HG02678 (cell line): Measurements from ENCODE around the gene FREM1.

Experiments used
- ATAC-seq: cut with Tn5 transposase; IDR thresholded peaks from one replicate; pipeline ENCODE4 v1.9.1; 2021; ENCODE audit warnings: mild to moderate bottlenecking, moderate library complexity; ENCODE audit not compliant: unreplicated experiment

Gene FREM1

DNA sequence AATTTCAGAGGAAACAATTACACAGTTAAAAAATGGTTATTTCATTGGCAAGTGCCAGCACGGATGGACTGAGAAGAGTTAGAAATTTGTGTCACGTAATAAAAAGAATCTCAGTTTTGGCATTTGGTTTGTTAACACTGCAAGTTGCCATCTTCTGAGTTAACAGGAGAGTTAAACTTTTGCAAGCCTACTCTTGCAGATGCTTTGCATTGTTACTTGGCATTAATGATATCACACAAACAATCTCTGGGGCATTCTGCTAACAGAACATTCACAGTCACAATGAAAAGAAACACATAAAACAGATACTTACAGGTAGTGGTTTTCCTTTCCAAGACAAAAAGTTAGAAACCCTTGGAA is 647 bp downstream of the FREM1 start:
- ATAC-seq = no peak

DNA sequence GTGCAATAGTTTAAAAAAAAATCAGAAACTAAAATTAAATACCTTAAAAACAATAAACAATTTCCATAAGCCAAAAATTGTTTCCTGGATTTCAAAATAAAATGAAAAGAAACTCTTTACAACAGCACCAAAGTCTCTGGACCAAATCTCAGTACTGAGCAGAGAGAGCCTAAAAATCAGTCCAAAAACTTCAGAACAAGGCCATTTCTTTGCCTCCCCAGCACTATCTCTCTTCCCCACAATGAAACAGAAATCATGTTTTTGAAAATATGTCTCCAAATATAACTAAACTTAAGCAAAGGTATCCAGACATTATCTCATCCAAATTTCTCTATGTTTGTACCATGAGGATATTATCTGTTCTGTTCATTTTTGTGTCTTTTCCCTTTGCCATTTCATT is 1.0 kb downstream of the FREM1 start:
- ATAC-seq = no peak

DNA sequence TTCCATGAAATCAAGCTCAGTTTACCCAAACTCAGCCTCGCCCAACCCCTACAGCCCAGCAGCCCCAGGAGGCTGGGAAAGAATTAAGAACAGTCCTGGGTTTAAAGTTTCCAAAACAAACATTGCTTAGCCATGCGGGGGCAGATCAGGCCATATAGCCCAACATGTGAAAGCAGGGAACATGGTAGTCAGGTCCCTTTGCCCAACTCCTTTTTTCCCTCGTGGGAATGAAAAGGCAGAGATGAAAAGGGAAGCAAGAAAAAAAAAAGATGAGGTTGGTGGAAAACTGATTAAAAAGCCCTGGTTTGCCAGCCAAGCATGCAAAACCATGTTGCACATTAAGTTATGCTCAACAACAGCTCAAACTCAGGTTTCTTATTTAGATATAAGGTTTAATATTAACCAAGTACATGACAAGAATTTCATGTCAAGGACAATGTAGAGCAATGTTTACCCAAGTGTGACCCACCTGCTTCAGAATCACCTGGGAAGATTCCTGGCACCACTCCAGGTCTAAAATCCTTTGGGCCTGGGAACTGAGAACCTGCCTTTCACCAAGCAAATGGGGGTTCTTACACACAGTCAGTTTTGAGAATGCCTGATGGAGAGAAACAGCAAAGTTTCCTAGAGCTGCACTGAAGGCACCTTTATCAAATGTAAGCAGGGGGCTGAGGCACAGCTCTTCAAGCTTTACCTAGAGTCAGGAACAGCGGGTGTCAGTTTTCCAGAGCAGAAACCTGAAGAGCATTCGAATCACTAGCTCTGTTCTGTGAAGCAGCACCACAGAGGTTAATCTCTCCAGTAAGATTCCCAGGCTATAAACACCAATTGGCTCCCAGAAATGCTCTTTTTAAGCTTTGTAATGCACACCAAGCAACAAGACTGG is 1.7 kb downstream of the FREM1 start:
- ATAC-seq = no peak

DNA sequence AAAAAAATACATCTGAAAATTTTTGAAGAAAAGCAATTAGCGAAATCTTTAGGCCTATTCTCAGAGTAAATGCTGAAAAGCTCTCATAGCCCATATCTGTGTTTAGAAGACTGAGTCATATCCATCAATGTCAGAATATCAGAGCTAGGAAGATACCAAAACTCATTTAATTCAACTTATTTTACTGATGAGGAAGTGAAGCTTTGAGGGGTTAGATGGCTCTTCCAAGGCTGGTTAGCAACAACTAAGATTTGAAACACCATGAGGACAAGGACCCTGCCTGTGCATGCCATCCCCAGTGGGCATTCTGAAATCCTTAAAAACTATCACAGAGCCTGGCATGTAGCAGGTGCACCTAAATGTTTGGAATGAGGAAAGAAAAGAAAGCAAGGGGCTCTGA is 2.5 kb downstream of the FREM1 start:
- ATAC-seq = no peak

DNA sequence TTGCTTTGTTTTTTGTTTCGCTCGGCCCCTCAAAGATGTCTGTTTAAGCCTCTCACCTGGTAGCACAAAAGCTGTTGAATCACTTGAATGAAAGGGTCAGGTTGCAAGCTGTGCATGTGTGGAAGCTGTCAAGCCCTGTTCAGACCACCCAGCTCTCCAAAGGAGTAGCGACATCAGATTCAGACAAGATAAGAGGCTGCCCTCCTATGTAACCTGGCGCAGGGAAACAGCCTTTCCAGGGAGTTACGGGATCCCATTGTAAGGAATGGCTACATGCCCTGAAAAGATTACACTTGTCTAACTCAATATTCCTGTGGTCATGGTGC is 2.9 kb downstream of the FREM1 start:
- no peak for ATAC-seq

DNA sequence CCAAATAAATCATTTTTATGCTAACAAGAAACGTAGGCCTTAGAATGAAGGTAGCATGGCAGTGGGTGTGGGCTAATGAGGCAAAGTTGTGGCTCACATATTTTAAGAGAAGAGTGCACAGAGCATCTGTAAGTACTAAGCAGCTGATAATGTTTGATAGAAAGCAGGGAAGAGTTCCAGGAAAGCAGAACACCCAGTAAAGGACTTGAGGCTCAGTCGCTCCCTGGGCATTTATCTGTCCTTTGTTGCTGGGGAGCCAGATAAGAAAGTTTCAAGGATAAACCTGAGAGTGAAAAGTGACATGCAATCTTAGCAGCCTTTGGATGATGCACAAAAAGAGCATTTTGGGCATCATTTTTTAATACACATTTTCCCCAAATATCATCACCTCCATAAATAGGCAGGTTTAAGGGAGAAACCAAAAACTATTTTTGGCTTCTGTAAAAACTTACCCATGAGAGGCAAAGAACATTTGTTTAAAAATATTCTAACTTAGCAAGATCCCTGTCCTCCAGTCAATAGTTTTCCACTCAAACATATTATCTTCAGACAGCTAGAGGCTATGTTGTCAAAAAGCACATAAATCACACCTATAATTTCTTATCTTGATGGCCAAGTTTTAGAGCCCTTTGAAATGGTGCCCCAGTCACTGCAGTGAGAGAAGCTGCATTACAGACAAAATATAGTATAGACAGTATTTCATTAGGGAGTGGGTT is 3.4 kb downstream of the FREM1 start:
- ATAC-seq = no peak

DNA sequence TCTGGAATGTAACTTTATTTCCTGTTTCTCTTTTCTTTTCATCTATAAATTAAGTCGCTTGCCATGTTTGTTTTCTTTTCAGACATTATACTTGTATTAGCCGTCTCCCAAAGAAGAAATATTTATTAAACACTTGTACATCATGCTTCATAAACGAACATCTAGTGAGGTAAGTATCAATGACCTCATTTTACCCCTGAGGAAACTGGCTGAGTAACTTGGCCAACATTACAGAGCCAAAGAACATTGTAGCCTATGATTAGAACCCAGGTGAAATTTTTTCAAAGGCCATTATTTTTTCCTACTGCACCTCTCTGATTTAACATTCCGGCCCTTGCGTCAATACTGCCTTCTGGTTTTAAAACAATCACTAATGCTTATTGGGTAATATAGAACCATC is 4.2 kb downstream of the FREM1 start:
- ATAC-seq = no peak

DNA sequence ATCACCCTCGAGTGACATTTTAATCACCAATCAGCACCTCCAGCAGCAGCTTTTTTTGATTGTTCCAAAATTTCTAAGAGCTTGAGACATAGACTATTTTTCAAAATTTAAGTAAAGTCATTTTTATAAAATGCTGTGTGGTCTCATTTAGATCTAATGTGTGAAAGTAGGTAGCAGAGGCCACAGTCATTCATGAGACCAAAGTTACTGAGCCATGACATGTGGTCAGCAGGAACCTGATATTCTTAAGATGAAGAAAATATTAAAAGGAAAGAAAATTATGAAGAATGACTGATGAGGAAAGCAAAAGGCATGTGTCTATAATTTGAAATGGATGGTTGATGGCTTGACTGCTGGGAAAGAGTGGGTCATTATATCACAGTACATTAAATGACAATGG is 7.2 kb downstream of the FREM1 start:
- no peak for ATAC-seq

DNA sequence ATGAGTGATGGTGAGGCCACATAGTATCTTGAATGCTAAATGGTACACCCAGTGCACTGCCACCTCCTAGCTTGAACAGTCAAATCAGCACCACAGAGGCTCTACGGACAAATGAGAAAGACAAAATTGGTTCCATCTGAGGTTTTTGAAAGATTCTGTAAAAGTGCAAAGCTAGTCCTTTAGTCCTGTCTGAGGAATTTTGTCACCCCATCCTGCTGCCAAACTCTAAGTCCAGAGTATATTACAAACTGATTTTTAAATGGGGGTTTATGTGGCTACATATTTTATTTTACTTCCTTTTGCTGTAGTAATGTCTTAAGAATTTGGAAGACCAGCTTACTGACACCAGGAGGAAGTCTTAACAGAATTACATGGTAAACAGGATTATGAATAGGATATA is 7.7 kb downstream of the FREM1 start:
- ATAC-seq = no peak

DNA sequence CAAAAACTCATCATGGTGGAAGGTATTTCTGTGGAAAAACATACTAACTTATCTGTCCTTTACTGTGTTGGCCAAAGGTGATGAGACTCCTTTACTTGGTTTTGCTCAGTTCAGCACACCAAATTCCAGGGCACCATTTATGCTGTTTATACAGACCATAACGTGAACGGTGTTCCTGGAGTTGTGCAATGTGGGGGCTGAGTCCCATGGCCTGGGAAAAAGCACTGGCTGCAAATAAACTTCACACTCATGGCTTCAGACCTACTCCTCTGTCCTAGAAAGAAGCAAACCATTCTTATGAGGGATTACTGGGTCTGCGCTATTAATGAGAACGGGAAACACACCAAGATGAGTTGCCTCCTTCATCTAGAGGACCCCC is 10.4 kb downstream of the FREM1 start:
- no peak for ATAC-seq

DNA sequence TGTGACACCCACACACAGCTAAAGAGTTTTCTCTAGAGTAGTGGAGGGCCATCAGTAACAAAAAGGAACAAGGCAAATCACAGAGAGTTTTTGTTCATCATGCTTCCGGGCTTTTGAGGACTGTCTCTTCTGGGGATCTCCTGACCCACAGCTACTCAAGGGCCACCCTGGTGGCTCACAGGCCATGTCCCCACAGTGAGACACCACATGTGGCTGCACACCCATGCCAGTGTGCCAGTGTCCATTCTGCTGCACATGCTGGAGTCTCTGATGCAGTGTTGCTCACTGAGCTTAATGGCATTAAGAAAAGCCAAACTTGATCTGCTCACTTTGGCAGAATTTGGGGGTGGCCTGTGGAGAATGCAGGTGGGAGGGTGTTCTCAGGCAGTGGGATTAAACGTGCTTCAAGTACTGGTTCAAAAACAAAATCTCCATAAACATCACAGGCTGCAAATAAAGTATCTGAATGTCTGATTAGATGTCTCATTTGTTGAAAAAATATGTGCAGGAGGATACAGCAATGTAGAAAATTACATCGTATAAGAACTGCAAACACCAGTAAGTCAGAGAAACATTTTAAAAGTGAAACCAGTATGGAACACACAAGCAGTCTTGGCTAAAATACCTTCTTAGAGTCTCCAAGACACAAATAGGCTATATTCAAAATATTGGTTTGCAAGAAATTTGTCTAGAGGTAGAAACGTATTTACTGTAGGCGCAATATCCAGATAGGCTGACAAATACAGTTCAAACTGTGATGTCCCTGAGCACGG is 11.0 kb downstream of the FREM1 start:
- no peak for ATAC-seq

DNA sequence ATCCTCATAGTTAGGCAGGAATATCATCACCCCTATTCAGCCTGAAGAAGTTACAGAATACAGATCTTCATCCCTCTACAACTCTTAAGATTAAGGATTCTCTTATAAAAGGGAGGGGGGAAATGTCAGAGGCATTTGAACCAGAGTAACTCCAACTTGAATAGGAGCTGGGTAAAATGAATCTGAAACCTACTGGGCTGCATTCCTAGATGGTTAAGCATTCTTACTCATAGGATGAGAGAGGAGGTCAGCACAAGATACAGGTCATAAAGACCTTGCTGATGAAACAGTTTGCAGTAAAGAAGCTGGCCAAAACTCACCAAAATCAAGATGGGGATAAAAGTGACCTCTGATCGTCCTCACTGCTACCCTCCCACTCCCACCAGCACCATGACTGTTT is 14.4 kb downstream of the FREM1 start:
- ATAC-seq = no peak

DNA sequence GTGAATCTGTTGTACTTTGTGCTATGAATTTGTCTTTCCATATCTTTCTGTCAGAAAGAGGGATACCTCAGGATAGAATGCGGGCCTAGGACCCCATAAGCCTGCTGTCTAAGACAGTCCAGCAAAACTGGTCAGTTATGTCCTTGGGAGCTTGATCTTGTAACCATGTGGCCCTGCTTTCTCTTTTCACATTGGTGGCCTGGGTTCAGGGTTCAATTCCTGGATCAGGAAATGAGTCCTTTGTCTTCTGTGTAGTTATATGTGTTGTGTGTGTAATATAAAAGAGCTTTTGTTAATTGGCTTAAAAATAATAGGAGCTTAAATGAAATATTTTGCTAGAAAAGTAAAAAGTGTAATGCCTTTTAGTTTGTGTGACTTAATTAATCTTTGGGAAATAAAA is 16.9 kb downstream of the FREM1 start:
- ATAC-seq = no peak

DNA sequence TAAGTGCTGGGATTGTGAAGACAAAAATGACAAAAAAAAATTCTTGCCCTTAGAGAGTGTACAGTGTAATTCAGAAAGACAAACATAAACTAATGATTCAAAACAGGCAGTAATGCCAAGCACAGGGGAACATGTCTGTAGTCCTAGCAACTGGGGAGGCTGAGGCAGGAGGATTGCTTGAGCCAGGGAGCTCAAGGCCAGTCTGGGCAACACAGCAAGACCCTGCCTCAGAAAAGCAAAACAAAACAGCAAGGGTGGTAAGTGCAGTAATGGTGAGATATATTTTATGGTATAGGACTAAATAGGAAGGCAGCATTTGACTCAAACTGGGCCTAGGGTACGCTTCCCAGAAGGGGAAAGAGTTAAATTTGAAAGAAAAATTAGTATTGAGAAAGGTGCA is 18.9 kb downstream of the FREM1 start:
- ATAC-seq = no peak

DNA sequence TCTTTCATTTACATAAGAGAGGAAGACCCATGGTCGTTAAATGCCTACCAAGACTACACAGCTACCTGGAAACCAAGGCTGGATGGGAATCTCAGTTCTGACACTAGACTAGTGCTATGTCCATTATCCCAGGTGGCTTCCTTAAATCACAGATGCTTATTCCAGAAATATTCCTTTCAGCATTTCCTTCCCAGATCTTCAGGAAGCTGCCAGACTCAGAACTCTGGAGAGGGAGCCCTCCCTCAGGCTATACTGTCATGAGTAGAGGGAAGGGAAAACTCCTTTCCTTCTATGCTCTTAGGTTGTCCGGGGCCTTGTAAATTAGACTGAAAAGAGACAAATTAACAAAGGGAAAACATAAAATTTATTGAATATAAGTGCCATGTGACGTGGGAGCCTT is 20.8 kb downstream of the FREM1 start:
- no peak for ATAC-seq

DNA sequence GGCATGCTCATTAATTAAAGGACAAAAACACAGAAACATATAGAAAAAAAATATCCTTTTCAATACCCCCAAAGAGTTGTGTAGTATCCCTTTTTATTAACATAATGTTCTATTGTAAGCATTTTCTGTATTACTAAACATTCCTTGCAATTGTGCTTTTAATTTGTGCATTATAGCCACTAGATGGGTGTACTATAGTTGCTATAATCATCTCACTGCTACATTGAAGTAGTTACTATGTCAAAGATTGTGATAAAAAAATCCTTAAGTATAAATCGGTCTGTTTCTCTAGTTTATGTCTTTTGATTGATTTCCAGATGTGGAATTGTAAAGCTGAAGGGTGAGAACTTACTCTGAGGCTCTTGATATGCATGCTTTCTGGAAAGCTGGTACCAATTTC is 21.4 kb downstream of the FREM1 start:
- no peak for ATAC-seq

DNA sequence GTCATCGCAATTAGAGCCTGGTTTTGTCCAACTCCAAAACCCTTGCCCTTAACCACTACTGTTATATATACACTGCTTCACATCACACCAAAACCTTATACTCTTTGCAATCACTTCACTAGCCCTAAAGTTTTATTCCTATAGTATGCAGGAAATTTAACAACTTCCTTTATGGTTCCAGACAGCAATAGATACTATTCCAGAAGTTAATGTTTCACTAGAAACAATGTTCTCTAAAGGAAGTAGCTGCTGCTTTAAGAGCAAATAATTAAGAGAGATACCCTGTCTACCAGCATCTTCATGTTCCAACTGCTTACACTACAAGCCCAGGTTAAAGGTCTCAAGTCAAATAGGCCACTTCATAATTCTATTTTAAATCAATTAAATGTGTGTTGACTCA is 22.0 kb downstream of the FREM1 start:
- no peak for ATAC-seq

DNA sequence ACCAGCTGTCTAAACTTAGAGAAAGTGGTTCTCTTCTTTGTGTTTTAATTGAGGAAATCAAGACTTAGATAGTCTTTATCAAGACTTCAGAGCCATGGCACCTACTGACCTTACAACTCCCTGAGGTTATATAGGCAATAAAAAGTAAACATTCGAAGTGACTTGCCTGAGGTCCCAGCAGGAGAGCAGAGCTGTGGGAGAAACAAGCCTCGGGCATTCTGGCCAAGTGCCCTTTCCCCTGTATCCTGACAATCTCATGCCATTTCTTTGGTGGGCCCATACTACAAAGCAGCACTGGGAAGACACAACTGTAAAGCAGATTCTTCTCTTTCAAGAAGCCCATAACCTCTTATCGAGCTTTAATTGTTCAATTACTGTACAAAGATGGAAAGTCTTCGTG is 23.1 kb downstream of the FREM1 start:
- ATAC-seq = no peak

DNA sequence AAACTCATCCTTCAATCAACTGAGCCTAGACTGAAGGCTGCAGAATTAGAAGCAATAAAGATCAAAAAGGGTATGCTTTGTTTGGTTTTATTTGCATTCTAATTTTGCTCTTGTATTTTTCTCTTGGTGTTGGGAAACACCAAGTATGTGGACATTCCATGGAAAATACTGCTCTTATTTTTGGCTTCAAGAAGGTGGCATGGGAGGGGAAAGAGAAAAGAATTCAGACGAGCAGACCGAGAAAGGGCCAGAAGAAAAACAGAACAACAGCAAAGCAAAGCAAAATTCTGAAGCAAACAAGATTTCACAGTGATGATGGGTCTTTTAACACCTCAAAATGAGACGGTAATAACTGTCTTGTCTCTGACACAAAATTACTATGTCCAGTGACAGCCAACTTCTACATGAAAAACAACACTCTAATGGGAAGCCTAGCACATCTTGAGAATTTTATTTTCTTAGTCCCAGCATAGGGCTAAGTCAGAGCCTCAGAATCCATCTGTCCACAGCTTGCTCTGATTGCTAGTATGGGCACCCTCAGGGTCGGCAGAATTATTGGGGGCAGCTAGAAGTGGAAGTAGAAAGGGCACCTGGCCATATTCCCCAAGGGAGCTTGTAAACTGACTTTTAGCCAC is 26.8 kb downstream of the FREM1 start:
- no peak for ATAC-seq

DNA sequence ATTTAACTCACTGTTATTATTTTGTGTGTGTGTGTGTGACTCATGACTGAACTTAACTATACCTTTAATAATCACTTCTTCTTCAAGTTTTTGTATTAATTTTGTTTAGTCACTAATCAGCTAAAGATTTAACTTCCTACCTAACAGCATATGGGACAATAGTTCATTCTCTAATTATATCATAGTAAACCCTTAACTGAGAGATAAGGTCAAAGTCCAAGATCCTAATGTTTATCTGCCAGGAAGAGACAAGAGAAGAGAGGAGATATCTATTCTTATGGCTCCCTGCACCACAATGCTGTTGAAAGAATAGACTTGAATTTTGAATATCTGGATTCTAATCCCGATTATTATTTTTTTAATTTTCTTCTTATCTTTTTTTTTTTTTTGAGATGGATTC is 28.1 kb downstream of the FREM1 start:
- ATAC-seq = no peak

DNA sequence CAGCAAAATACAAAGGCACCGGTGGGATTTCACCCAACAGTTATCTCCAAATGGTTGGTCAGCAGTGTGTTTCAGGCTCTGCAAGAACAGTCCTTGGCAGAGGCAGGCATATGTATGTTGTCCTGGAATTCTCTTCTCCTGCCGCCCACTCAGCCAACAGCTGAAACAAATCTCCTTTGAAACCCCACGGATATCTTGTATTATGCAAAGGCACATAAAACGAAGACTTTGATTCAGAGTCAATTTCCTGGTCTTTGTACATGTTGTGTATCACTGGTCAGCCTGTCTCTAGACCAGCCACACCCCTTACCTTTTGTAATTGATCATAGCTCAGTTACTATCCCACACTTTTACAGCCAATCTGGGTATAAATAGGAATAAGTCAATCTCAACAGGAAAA is 29.2 kb downstream of the FREM1 start:
- ATAC-seq = no peak

DNA sequence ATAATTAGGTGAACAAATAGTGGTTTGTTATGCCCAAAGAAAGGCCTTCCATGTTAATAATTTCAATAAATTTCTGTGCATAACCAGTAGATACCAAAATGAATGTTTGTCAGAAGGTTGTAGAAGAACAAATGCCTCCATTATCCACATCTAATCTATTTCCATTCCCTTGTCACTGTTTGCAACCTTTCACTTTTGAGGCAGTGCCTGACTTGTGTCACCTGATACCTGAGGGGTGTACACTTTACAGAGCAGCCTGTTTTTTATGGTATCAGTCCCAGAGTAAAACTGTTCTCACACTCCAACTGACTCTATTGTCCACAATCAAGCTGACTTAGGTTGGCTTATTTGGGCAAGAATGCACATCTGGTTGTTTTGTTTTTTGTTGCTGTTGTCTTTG is 40.1 kb downstream of the FREM1 start:
- ATAC-seq = no peak
